GM12801 (cell line): Measurements from ENCODE around the gene OCA2.

Experiments used
- TF ChIP-seq, protein P1 (sequence below): IDR thresholded peaks from one replicate; pipeline ENCODE4 v1.5.1; 2011; ENCODE audit warnings: control low read depth; ENCODE audit not compliant: insufficient read length; ENCODE audit errors: extremely low read depth

The OCA2 gene

GRCh38 chr15:28025413-28025812, 73.7 kb downstream of the OCA2 start:
- TF ChIP-seq, protein P1, sequence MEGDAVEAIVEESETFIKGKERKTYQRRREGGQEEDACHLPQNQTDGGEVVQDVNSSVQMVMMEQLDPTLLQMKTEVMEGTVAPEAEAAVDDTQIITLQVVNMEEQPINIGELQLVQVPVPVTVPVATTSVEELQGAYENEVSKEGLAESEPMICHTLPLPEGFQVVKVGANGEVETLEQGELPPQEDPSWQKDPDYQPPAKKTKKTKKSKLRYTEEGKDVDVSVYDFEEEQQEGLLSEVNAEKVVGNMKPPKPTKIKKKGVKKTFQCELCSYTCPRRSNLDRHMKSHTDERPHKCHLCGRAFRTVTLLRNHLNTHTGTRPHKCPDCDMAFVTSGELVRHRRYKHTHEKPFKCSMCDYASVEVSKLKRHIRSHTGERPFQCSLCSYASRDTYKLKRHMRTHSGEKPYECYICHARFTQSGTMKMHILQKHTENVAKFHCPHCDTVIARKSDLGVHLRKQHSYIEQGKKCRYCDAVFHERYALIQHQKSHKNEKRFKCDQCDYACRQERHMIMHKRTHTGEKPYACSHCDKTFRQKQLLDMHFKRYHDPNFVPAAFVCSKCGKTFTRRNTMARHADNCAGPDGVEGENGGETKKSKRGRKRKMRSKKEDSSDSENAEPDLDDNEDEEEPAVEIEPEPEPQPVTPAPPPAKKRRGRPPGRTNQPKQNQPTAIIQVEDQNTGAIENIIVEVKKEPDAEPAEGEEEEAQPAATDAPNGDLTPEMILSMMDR: no peak

DNA sequence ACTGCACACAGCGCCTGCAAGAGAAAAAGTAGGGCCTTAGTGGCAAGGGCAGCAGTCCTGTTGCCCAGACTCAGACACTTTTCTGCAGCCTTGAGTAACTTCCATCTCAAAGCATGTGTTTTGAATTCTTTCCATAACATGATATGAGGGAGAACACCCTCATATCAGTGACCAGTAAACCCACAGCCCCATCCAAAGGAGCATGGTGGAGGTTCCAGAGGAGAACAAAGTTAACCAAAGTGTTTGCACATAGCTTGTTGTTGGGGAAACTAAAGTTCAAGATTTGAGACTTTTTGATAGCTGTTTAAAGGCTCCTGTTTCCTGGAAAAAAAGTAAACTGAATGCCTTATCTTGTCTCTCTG, 74.2 kb downstream of the OCA2 start:
- TF ChIP-seq, protein P1: no peak

DNA sequence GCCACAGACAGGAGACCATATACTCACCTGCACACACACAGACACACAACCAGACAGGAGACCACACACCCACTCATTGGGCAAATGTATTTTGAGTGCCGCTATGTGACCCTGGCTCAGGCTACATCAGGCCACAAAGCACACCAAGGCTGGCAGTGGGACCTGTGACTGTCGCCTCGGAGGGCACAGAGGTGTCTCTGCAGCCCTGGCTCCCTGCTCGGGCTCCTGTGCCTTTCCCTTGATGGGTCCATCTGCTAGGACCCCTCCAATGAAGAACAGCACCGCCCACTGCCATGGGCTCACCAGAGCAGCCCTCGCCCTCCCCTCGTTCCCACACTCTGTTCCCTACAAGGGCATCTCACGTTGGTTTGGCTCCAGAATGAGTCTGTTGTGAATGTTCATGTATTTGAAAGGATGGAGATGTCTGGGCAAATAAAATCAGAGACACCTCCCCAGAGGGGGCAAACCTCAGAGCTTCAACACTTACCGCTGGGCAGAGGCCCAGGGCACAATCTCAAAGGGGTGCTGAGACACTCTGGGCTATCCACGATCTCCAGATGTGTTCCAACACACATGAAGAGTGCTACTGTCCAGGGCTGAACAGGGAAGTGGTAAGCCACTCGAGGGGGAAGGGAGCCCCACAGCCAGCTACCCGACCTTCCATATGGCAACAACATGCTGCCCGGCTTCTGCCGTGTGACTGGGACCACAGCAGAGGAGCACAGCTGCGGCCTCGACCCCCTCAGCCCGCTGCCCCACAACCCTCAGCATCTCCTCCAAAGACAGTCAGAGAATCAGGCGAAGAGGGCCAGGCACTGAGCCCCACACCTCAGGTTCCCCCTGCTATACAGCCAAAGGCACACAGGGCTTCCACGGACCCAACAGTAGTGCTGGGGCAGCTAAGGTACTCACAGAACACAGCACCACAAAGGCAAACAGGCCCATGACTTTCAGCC, 74.9 kb downstream of the OCA2 start:
- TF ChIP-seq, protein P1: no peak

- TF ChIP-seq, protein P1: no peak
Observed at GRCh38 chr15:28023422-28023821, 75.7 kb downstream of the OCA2 start.

GRCh38 chr15:28022961-28023360, 76.2 kb downstream of the OCA2 start:
- TF ChIP-seq, protein P1: no peak

GRCh38 chr15:28022181-28022580, 76.9 kb downstream of the OCA2 start:
- TF ChIP-seq, protein P1: no peak

DNA sequence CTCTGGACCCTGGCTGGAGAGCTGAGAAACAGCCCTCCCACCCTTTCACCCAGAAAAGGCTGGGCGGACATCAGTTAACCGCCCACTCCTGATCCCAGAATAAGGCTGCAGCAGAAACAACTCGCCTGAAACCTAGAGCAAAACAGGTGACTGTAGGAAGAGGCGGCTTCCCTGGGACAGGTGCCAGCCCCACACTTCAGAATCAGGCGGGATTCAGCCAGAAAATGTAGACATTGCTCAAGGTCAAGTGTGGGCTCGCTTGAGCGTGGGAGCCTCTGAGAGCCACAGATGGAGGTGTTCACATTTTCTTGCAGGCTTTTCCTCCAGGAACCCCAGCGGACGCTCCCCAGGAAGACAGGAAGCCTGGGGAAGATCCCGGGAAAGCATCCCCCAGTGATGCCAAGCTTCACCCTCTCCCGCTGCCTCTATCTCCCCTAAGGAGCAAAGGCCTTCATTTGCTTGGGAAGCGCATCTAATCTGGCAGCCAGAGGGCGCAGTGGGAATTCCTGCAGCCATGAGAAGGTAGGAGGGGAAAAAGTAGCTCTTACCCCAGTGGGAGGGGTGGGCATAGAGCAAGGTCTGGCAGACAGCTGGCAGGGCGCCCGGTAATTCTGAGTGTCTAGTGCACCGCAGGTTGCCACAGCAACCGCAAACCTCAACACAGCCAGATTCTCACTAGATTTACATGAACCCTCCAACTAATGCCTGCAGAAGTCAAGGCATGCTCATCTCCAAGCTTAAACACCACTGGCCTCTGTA, 77.7 kb downstream of the OCA2 start:
- TF ChIP-seq, protein P1: no peak
